ENCODE measurements around the gene CTCFL.

CTCFL gene

DNA sequence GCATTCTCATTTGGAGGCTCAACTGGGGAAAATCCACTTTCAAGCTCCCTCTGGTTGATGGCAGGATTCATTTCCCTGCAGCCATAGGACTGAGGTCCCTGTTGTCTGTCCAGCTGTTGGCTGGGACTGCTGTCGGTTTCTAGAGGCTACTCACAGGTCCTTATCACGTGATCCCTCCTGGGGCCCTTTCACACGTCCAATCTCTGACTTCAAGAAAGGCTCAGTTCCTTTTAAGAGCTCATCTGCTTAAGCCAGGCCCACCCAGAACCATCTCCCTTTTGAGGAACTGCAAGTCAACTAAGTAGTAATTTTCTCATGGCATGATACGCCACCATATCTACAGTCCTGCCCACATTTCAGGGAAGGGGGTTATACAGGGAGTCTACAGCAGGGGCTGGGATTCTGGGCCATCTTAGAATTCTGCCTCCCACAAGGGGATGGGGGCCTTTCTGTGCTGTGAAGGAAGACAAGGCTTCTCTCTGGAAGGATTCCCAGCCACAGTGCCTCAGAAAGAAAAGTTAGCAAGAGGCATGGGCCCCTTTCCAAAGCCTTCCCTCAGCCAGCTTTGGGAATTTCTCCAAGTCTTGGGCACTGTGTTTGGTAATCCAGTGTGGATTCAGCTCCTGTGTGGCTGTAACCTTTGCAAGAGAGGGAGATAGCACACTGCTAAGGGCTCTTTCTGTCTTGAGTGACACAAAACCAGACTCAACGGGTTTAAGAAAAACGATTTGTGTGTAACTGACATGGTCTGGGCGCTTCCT is 66.4 kb downstream of the CTCFL start:
- no peak overlapping the region for H3K4me3 Mint-ChIP-seq
- peaks cover 11% of the 10 kb centered on the region for H3K9me3 Mint-ChIP-seq
- TF ChIP-seq, protein P1, sequence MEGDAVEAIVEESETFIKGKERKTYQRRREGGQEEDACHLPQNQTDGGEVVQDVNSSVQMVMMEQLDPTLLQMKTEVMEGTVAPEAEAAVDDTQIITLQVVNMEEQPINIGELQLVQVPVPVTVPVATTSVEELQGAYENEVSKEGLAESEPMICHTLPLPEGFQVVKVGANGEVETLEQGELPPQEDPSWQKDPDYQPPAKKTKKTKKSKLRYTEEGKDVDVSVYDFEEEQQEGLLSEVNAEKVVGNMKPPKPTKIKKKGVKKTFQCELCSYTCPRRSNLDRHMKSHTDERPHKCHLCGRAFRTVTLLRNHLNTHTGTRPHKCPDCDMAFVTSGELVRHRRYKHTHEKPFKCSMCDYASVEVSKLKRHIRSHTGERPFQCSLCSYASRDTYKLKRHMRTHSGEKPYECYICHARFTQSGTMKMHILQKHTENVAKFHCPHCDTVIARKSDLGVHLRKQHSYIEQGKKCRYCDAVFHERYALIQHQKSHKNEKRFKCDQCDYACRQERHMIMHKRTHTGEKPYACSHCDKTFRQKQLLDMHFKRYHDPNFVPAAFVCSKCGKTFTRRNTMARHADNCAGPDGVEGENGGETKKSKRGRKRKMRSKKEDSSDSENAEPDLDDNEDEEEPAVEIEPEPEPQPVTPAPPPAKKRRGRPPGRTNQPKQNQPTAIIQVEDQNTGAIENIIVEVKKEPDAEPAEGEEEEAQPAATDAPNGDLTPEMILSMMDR (IDR thresholded peaks at IDR 0.05): no peak
- no peak for DNase-seq
- H3K4me1 Mint-ChIP-seq: peaks cover 48% of the 10 kb centered on the region
- no peaks in the 10 kb centered on the region for H3K36me3 Mint-ChIP-seq (ENCODE audit: low read depth)
- peak overlapping the region; percentile 29 for H3K27ac Mint-ChIP-seq
- H3K27me3 Mint-ChIP-seq (ENCODE audit: low read depth, poor library complexity): peaks cover 21% of the 10 kb centered on the region

DNA sequence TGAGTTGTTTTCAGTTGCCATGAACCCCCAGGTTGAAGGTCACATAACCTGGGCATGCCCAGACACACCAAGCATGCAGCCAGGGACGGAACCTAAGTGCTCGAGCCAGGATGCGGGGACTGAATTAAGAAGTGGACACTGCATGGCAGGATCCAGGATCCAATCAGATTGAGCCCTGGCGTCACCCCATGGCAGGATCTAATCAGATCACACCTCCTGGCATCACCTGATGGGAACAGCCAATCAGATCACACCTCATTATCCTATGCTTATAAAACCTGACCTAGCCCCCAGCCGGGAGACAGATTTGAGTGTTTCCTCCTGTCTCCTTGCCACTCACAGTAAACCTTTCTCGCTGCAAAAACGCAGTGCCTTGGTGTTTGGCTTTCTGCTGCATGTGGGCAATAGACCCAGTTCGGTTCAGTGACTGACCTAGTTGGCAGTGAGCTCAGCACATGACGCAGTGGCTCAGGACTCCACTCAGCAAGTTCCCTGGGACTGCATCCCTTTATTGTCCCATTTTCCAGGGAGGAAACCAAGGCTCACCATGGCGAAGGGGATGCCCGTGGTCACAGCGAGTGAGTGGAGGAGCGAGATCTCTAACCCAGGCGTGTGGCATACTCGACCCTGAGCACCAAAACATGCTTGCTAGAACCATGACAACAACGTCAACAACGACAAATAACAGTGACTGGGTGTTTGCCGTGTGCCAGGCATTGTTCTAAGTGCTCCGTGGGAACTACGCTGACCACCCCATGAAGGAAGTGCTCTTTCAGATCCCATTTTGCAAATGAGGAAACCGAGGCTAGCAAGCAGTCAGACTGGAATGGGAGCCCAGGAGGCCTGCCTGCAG is 67.5 kb downstream of the CTCFL start:
- TF ChIP-seq, protein P1 (IDR thresholded peaks at IDR 0.05): no peak
- Mint-ChIP-seq H3K27me3 (ENCODE audit: low read depth, poor library complexity) (peaks cover 19% of the 10 kb centered on the region), H3K27ac (no peak overlapping the region), H3K4me3 (no peak overlapping the region), H3K4me1 (peaks cover 40% of the 10 kb centered on the region), H3K36me3 (ENCODE audit: low read depth) (no peaks in the 10 kb centered on the region), H3K9me3 (peaks cover 11% of the 10 kb centered on the region)
- DNase-seq: no peak

DNA sequence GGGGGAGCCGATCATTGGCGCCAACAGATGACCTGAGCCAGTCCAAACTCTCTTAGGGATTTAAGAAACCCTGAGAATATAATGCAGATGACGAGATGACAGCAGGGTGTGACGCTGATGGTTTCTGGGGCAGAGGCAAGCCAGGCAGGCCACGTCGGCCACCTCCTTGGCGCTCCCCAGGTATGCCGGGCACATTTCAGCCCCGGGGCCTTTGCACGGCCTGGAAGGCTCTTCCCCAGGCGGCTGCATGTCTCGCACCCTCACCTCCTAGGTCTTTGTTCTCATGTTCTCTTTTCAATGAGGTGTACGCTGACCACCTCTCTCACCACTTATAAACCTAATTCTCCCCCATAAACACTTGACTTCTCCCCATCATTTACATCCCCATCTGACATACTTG is 68.8 kb downstream of the CTCFL start:
- TF ChIP-seq, protein P1 (IDR thresholded peaks at IDR 0.05): no peak
- Mint-ChIP-seq H3K4me1 (peaks cover 42% of the 10 kb centered on the region), H3K4me3 (no peak overlapping the region), H3K27me3 (ENCODE audit: low read depth, poor library complexity) (peaks cover 20% of the 10 kb centered on the region), H3K36me3 (ENCODE audit: low read depth) (no peaks in the 10 kb centered on the region), H3K27ac (no peak overlapping the region), H3K9me3 (peaks cover 11% of the 10 kb centered on the region)
- DNase-seq: no peak

DNA sequence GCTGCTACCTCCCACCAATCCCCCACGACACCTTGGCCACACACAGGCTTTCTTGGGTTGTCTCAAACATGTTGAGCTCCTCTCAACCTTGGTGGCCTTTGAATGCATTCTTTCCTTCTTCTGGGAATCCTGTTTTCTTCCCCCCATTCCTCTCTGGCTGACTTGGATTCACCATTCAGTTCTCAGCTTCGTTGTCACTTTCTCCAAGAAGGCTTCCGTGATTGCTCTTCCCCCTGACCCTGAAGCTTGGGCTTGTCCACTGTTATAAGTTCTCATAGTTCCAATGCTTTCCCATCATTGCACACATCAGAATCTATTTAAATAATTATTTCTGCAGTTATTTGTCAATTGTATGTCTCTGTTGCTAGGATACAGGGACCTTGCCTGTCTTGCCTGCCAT is 69.6 kb downstream of the CTCFL start:
- Mint-ChIP-seq H3K9me3 (peaks cover 11% of the 10 kb centered on the region), H3K4me1 (peaks cover 44% of the 10 kb centered on the region), H3K27ac (no peak overlapping the region), H3K27me3 (ENCODE audit: low read depth, poor library complexity) (peaks cover 20% of the 10 kb centered on the region), H3K36me3 (ENCODE audit: low read depth) (no peaks in the 10 kb centered on the region), H3K4me3 (no peak overlapping the region)
- TF ChIP-seq, protein P1 (IDR thresholded peaks at IDR 0.05): no peak
- no peak for DNase-seq

DNA sequence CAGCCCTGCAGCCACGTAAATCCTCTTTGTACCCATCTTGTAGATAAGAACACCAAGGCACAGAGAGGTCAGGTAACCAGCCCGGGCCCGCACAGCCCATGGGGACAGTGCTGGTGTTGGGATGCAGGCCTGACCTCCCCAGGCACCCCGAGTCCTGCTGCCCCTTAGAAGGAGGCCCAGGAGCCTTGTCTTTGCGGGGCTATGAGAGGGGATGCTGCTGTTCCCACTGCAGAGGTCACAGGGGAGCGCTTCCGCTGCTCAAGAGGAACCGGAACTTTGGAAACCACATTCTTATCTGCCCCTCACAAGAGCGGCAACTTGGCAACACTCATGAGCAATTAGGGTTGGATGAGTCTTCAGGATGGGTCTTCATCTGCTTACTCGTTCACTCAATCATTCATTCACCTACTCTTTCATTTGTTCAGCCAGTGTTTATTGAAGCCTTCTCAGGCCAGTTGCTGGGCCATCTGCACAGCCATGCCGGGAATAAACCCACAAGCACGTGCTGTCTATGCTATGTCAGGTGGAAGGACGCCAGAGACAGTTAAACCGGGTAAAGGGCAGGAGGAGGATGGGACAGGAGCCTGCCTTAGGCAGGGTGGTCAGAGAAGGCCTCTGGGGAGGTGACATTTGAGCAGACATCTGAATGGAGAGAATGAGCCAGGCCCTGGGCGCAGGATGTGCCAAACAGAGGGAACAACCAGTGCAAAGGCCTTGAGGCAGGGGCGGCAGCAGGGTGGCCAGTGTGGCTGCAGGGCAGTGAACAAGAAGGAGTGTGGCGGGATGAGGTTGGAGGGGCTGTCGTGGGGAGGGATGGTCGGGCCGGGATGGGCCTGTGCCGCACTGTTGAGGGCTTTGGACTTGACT is 72.9 kb downstream of the CTCFL start:
- DNase-seq: no peak
- TF ChIP-seq, protein P1 (IDR thresholded peaks at IDR 0.05): no peak
- H3K9me3 Mint-ChIP-seq: no peaks in the 10 kb centered on the region
- peaks cover 22% of the 10 kb centered on the region for H3K27me3 Mint-ChIP-seq (ENCODE audit: low read depth, poor library complexity)
- peaks cover 43% of the 10 kb centered on the region for H3K4me1 Mint-ChIP-seq
- H3K36me3 Mint-ChIP-seq (ENCODE audit: low read depth): no peaks in the 10 kb centered on the region
- no peak overlapping the region for H3K4me3 Mint-ChIP-seq
- peak overlapping the region; percentile 52 for H3K27ac Mint-ChIP-seq

Measured in nephron progenitor cell (in vitro differentiated cells).